Measurements from ENCODE around the gene C10orf62.
"Not testable (repeated sequence)": the region's sequence is repeated elsewhere in the genome, so short reads cannot be mapped to it uniquely, and the experiment has no call there.

Gene C10orf62

GRCh38 chr10:97575127-97575668 lies 14.3 kb upstream of the C10orf62 start:
- TF ChIP-seq CTCF (IDR thresholded peaks at IDR 0.05; ENCODE audit: insufficient read depth, low read length, poor library complexity, severe bottlenecking), result no peak
- DNase-seq (ENCODE audit: extremely low read depth, insufficient read length), result no peak
- no peaks in the 10 kb centered on the region; the same call in 1 of the 2 replicates for H3K27me3 ChIP-seq (replicated peaks; ENCODE audit: control insufficient read depth, insufficient read depth, low read length)
- H3K36me3 ChIP-seq (ENCODE audit: control insufficient read depth, insufficient read depth, low read length), result no peaks in the 10 kb centered on the region
- H3K4me3 ChIP-seq (replicated peaks; ENCODE audit: low read depth, low read length), result no peak overlapping the region

GRCh38 chr10:97576487-97576886 lies 13.0 kb upstream of the C10orf62 start:
- H3K4me3 ChIP-seq (replicated peaks; ENCODE audit: low read depth, low read length); H3K36me3 ChIP-seq (ENCODE audit: control insufficient read depth, insufficient read depth, low read length); DNase-seq (ENCODE audit: extremely low read depth, insufficient read length); H3K27me3 ChIP-seq (replicated peaks; ENCODE audit: control insufficient read depth, insufficient read depth, low read length): not testable (repeated sequence)

- no peak for DNase-seq (ENCODE audit: extremely low read depth, insufficient read length)
- H3K27me3 ChIP-seq (replicated peaks; ENCODE audit: control insufficient read depth, insufficient read depth, low read length), result no peaks in the 10 kb centered on the region; the same call in 1 of the 2 replicates
- no peak overlapping the region for H3K4me3 ChIP-seq (replicated peaks; ENCODE audit: low read depth, low read length)
- no peaks in the 10 kb centered on the region for H3K36me3 ChIP-seq (ENCODE audit: control insufficient read depth, insufficient read depth, low read length)
- TF ChIP-seq CTCF (IDR thresholded peaks at IDR 0.05; ENCODE audit: insufficient read depth, low read length, poor library complexity, severe bottlenecking), result no peak
These were observed 11.8 kb upstream of the C10orf62 start for GRCh38 chr10:97577701-97578100.

- TF ChIP-seq CTCF (IDR thresholded peaks at IDR 0.05; ENCODE audit: insufficient read depth, low read length, poor library complexity, severe bottlenecking), result no peak
- H3K4me3 ChIP-seq (replicated peaks; ENCODE audit: low read depth, low read length), result no peak overlapping the region
- no peak for DNase-seq (ENCODE audit: extremely low read depth, insufficient read length)
- H3K36me3 ChIP-seq (ENCODE audit: control insufficient read depth, insufficient read depth, low read length), result no peaks in the 10 kb centered on the region
- H3K27me3 ChIP-seq (replicated peaks; ENCODE audit: control insufficient read depth, insufficient read depth, low read length), result no peaks in the 10 kb centered on the region; the same call in 1 of the 2 replicates
These were observed 11.2 kb upstream of the C10orf62 start for GRCh38 chr10:97578171-97578844.

- H3K27me3 ChIP-seq (replicated peaks; ENCODE audit: control insufficient read depth, insufficient read depth, low read length), result no peaks in the 10 kb centered on the region
- H3K36me3 ChIP-seq (ENCODE audit: control insufficient read depth, insufficient read depth, low read length), result no peaks in the 10 kb centered on the region
- no peak overlapping the region for H3K4me3 ChIP-seq (replicated peaks; ENCODE audit: low read depth, low read length)
- no peak for DNase-seq (ENCODE audit: extremely low read depth, insufficient read length)
- TF ChIP-seq CTCF (IDR thresholded peaks at IDR 0.05; ENCODE audit: insufficient read depth, low read length, poor library complexity, severe bottlenecking), result no peak
These were observed 8.8 kb upstream of the C10orf62 start for GRCh38 chr10:97580421-97581367.

- no peak for TF ChIP-seq CTCF (IDR thresholded peaks at IDR 0.05; ENCODE audit: insufficient read depth, low read length, poor library complexity, severe bottlenecking)
- H3K27me3 ChIP-seq (replicated peaks; ENCODE audit: control insufficient read depth, insufficient read depth, low read length), result no peaks in the 10 kb centered on the region
- H3K4me3 ChIP-seq (replicated peaks; ENCODE audit: low read depth, low read length), result no peak overlapping the region
- no peak for DNase-seq (ENCODE audit: extremely low read depth, insufficient read length)
- H3K36me3 ChIP-seq (ENCODE audit: control insufficient read depth, insufficient read depth, low read length), result no peaks in the 10 kb centered on the region
These were observed 7.4 kb upstream of the C10orf62 start for GRCh38 chr10:97582169-97582568.

Measured in GM06990 (cell line).